ENCODE measurements around the gene ACSS1. TPM values are rescaled to one million over a fixed set of nuclear protein-coding genes. Genes with fewer than 3 reads are reported as not detected.

Gene ACSS1
- polyA plus RNA-seq, 1 experiment = 1.1 TPM

GRCh38 chr20:24972341-24972740 lies 85.6 kb downstream of the ACSS1 start:
- DNase-seq (ENCODE audit: low read depth, low spot score) = no peak
- Histone ChIP-seq H3K27ac (ENCODE audit: low read depth, low read length) (no peak overlapping the region), H3K27me3 (ENCODE audit: control insufficient read depth, insufficient read depth, low read length) (no peaks in the 10 kb centered on the region), H3K9me3 (ENCODE audit: control insufficient read depth, insufficient read depth, low read length) (no peaks in the 10 kb centered on the region), H3K4me3 (ENCODE audit: low read depth, low read length) (no peak overlapping the region)
- POLR2A ChIA-PET = no interaction called here
- no peak for TF ChIP-seq CTCF (IDR thresholded peaks at IDR 0.05; ENCODE audit: low read depth, low read length)
- CTCF ChIA-PET = no interaction called here

- no peak for DNase-seq (ENCODE audit: low read depth, low spot score)
- no peaks in the 10 kb centered on the region for H3K9me3 ChIP-seq (ENCODE audit: control insufficient read depth, insufficient read depth, low read length)
- ChIA-PET CTCF (no interaction called here), POLR2A (no interaction called here)
- no peak overlapping the region for H3K27ac ChIP-seq (ENCODE audit: low read depth, low read length)
- no peak for TF ChIP-seq CTCF (IDR thresholded peaks at IDR 0.05; ENCODE audit: low read depth, low read length)
- H3K4me3 ChIP-seq (ENCODE audit: low read depth, low read length) = no peak overlapping the region
- H3K27me3 ChIP-seq (ENCODE audit: control insufficient read depth, insufficient read depth, low read length) = no peaks in the 10 kb centered on the region
These were observed 86.4 kb downstream of the ACSS1 start for GRCh38 chr20:24971376-24972101.

GRCh38 chr20:24970754-24971153 lies 87.2 kb downstream of the ACSS1 start:
- Histone ChIP-seq H3K27ac (ENCODE audit: low read depth, low read length) (no peak overlapping the region), H3K27me3 (ENCODE audit: control insufficient read depth, insufficient read depth, low read length) (no peaks in the 10 kb centered on the region), H3K9me3 (ENCODE audit: control insufficient read depth, insufficient read depth, low read length) (no peaks in the 10 kb centered on the region), H3K4me3 (ENCODE audit: low read depth, low read length) (no peak overlapping the region)
- no peak for DNase-seq (ENCODE audit: low read depth, low spot score)
- ChIA-PET POLR2A (no interaction called here), CTCF (no interaction called here)
- TF ChIP-seq CTCF (IDR thresholded peaks at IDR 0.05; ENCODE audit: low read depth, low read length) = no peak

GRCh38 chr20:24970030-24970553 lies 87.8 kb downstream of the ACSS1 start:
- Histone ChIP-seq H3K9me3 (ENCODE audit: control insufficient read depth, insufficient read depth, low read length) (no peaks in the 10 kb centered on the region), H3K27ac (ENCODE audit: low read depth, low read length) (no peak overlapping the region), H3K4me3 (ENCODE audit: low read depth, low read length) (no peak overlapping the region), H3K27me3 (ENCODE audit: control insufficient read depth, insufficient read depth, low read length) (no peaks in the 10 kb centered on the region)
- POLR2A ChIA-PET = no interaction called here
- CTCF ChIA-PET = no interaction called here
- no peak for DNase-seq (ENCODE audit: low read depth, low spot score)
- TF ChIP-seq CTCF (IDR thresholded peaks at IDR 0.05; ENCODE audit: low read depth, low read length) = no peak

GRCh38 chr20:24969186-24970029 lies 88.5 kb downstream of the ACSS1 start:
- POLR2A ChIA-PET = no interaction called here
- CTCF ChIA-PET = no interaction called here

More at GRCh38 chr20:24969186-24970029, 88.5 kb downstream of the ACSS1 start:
- no peak overlapping the region for H3K27ac ChIP-seq (ENCODE audit: low read depth, low read length)
- H3K9me3 ChIP-seq (ENCODE audit: control insufficient read depth, insufficient read depth, low read length) = no peaks in the 10 kb centered on the region
- no peak overlapping the region for H3K4me3 ChIP-seq (ENCODE audit: low read depth, low read length)
- no peak for DNase-seq (ENCODE audit: low read depth, low spot score)
- TF ChIP-seq CTCF (IDR thresholded peaks at IDR 0.05; ENCODE audit: low read depth, low read length) = no peak
- no peaks in the 10 kb centered on the region for H3K27me3 ChIP-seq (ENCODE audit: control insufficient read depth, insufficient read depth, low read length)

Measured in AG04450 (cell line).